H1 (cell line): ENCODE measurements around the gene NPHP3. TPM values are rescaled to one million over a fixed set of nuclear protein-coding genes. Genes with fewer than 3 reads are reported as not detected.

ENCODE experiments used
- NANOG ChIP-seq: IDR thresholded peaks from 2 replicates; pipeline ENCODE4 v1.6.1; 2011; ENCODE audit warnings: low read length, low read depth, mild to moderate bottlenecking, inconsistent platforms; ENCODE audit not compliant: insufficient read depth, poor library complexity, severe bottlenecking
- SIRT6 ChIP-seq: IDR thresholded peaks from one replicate; pipeline ENCODE4 v1.7.1; 2012; ENCODE audit warnings: low read length, inconsistent platforms
- SIX5 ChIP-seq: IDR thresholded peaks from 2 replicates; pipeline ENCODE4 v1.6.1; 2011; ENCODE audit warnings: mild to moderate bottlenecking, low read depth, low read length
- SRF ChIP-seq: IDR thresholded peaks from 2 replicates; pipeline ENCODE4 v1.6.1; 2011; ENCODE audit warnings: mild to moderate bottlenecking, low read depth, low read length, moderate library complexity
- TAF7 ChIP-seq: optimal IDR thresholded peaks from 2 replicates; pipeline ENCODE3; 2011; ENCODE audit warnings: low read depth, mild to moderate bottlenecking, inconsistent platforms, low read length, moderate library complexity, borderline replicate concordance
- polyA plus RNA-seq, 7 experiments: library from polyadenylated mRNA; depleted of rRNA in 3 of 7; stranded (reverse) in 5 of 7; unstranded in 2 of 7; fragments of >200 nt in 5 of 7; fragments of 200-250 nt in 2 of 7; gene quantifications; 1 replicate in 5 of 7; 2 replicates in 1 of 7; 4 replicates in 1 of 7; pipeline versions ENCODE4 v1.2.1 to v1.2.3, GENCODE V29; 2011 to 2013; ENCODE audit warnings: missing spikeins in 2 of 7, mixed read lengths in 2 of 7
- total RNA-seq: library from RNA; stranded (reverse); fragmentation: NEBNext Ultra II Directional; extraction: Animal tissue kit (Norgen Biotek cat#: 25700); gene quantifications from 2 replicates; pipeline ENCODE4 v1.2.1, GENCODE V29; 2021

Gene NPHP3
- total and polyA plus RNA-seq, 2 of the 8 experiments (the other 6 are each of a cell fraction or from before 2014, with no cell fraction given): 6.8 to 14.8 TPM

DNA sequence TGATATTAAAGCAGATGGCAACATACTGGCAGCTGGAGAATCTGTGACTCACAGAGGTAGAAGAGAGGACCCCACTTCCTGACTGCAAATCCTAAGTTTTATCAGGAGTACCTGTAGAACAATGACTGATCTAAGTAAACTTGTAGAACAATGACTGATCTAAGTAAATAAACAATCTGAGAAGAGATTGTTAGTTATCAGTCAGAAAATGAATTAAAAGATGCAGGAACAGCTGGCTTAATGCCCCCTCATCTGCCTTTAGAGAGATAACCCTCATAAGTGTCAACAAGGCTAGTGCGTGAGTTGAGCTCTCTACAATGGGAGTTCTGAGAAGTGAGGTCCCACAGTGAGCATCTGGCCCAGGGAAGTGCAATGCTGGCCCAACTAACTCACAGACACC lies 77.2 kb downstream of the NPHP3 start (continued):
- TF ChIP-seq NANOG: no peak
- TF ChIP-seq SIX5: no peak
- no peak for TF ChIP-seq SIRT6
- TF ChIP-seq SRF: no peak
- no peak for TF ChIP-seq TAF7
